Natural killer cell (primary cell): ENCODE results near the gene ZNF334. TPM values are rescaled to one million over a fixed set of nuclear protein-coding genes. Genes with fewer than 3 reads are reported as not detected.

ENCODE experiments used
- ATAC-seq, 3 donors: fragments of 150-1000 bp in 2 of 3; fragments of 200-7000 bp in 1 of 3; cut with Tn5 transposase; 1 replicate in 1 of 3; 2 replicates in 2 of 3; pipeline ENCODE4 v1.10.0; 2021; ENCODE audit warnings: mild to moderate bottlenecking in 2 of 3, moderate library complexity in 2 of 3
- DNase-seq, 2 donors: peaks; one replicate each; pipeline versions ENCODE4 v3.0.0 to v3.0.0-alpha.2; 2013 to 2021; ENCODE audit warnings: mixed read lengths in 1 of 2
- H3K27ac ChIP-seq: one replicate; pipeline ENCODE4 v1.5.1; 2013; ENCODE audit warnings: mild to moderate bottlenecking, low read length
- H3K27me3 ChIP-seq: one replicate; pipeline ENCODE4 v1.6.1; 2013; ENCODE audit warnings: low read length; ENCODE audit not compliant: control insufficient read depth, insufficient read depth
- H3K36me3 ChIP-seq: one replicate; pipeline ENCODE4 v1.6.1; 2013; ENCODE audit warnings: low read length; ENCODE audit not compliant: control insufficient read depth, insufficient read depth
- H3K4me1 ChIP-seq: one replicate; pipeline ENCODE4 v1.6.1; 2013; ENCODE audit warnings: low read length; ENCODE audit not compliant: control insufficient read depth, insufficient read depth
- H3K4me3 ChIP-seq: one replicate; pipeline ENCODE4 v1.5.1; 2013; ENCODE audit warnings: low read length
- H3K9me3 ChIP-seq: one replicate; pipeline ENCODE4 v1.6.1; 2013; ENCODE audit warnings: low read length; ENCODE audit not compliant: control insufficient read depth, insufficient read depth
- H3K27ac Mint-ChIP-seq, 2 donors: one replicate each; pipeline ENCODE4 v1.8.0; 2022; ENCODE audit warnings: mild to moderate bottlenecking in 2 of 2, mixed read lengths in 2 of 2, moderate library complexity in 1 of 2
- H3K27me3 Mint-ChIP-seq, 2 donors: one replicate each; pipeline ENCODE4 v1.8.0; 2022; ENCODE audit warnings: low read depth in 2 of 2, mixed read lengths in 2 of 2
- H3K36me3 Mint-ChIP-seq: one replicate; pipeline ENCODE4 v1.8.0; 2022; ENCODE audit warnings: mixed read lengths
- H3K4me1 Mint-ChIP-seq, 2 donors: one replicate each; pipeline ENCODE4 v1.8.0; 2022; ENCODE audit warnings: mixed read lengths in 2 of 2
- H3K4me3 Mint-ChIP-seq: one replicate; pipeline ENCODE4 v1.8.0; 2022; ENCODE audit warnings: mild to moderate bottlenecking, moderate library complexity, mixed read lengths
- H3K9me3 Mint-ChIP-seq, 2 donors: one replicate each; pipeline ENCODE4 v1.8.0; 2022; ENCODE audit warnings: mixed read lengths in 2 of 2
- WGBS: methylation state at CpG from one replicate; pipeline ENCODE4 v1.1.7; 2013; ENCODE audit warnings: missing lambda C conversion rate; ENCODE audit not compliant: insufficient coverage; 5-methylcytosine and 5-hydroxymethylcytosine counted together
- intact Hi-C: fragments of 100-400 bp; cut with micrococcal nuclease; formaldehyde crosslinking; loops from one replicate; pipeline ENCODE4 v1.14.2; 2022
- total RNA-seq, 4 donors: library from RNA; stranded (reverse); fragments of 120-200 nt in 1 of 4; gene quantifications; one replicate each; pipeline versions ENCODE4 v1.2.3 to v1.2.4, GENCODE V29; 2013 to 2022
- TF ChIP-seq, protein P1 (sequence below): fragments of 200-600 bp; IDR thresholded peaks from one replicate; pipeline ENCODE4 v1.8.0; 2022; ENCODE audit warnings: antibody characterized with exemption

ZNF334 gene
- total RNA-seq, 3 donors from 2014 or later (not counting 1 experiment from before 2014, with no cell fraction given) = 0.43 to 0.59 (median 0.43) TPM

DNA sequence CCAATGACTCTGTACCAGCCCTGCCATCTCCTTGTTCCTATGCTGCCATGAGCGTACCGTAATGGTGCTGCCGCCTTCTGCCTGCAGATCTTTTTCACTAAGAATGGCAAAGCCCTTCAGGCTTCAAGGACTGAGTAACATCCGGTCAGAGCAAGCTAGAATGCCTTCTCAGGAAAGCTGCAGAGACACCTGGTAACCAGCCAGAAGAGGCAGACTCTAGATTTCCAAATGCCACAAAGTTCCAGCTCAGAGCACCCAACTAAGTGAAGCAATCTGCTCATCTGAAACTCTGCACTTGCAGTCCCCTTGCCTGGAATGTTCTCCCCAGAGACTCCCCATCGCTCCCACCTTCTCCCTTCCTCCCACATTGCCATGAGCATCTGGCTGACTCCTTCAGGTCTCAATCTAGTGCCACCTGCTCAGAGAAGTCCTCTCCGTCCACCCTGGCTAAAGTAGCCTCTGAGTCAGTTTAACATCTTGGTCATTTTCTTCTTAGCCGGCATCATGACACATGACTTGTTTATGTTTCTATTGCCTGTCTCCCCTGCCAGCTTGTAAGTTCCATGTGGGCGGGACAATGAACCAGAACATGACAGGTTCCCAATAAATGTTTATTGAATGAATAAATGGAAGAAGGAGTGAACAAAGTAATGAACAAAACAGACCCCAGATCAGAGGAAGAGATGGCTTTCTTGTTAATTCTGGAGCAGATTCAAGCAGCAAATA lies 44.0 kb upstream of the ZNF334 start:
- intact Hi-C loops = no loop called here

DNA sequence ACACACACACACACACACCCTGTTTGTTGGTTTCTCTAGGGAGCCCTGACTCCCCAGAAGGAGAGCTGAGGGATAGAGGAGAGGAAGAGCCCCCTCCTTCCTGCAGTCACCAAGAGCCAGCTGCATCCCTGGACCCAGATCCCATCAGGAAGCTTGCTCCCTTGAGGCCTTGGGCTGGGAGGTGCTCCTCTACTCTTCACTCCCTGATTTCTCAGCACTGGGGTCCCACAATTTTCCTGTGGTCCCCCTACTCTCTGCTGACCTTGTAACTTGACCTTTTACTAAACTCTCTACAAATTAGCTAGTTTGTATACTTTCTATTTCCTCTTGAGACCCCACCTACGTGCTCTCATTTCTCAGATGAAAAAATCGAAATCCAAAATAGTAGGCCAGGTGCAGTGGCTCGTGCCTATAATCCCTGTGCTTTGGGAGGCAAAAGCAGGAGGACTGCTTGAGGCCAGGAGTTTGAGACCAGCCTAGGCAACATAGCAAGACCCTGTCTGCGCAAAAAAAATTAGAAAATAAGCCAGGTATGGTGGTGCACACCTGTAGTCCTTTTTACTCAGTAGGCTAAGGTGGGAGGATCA lies 42.1 kb upstream of the ZNF334 start:
- Mint-ChIP-seq H3K4me3 (no peak overlapping the region), H3K27ac (peak overlapping the region in 1 of 2 donors; percentile 48), H3K4me1 (peaks cover 21 to 29% of the 10 kb centered on the region in 2 donors), H3K36me3 (no peaks in the 10 kb centered on the region), H3K9me3 (no peaks in the 10 kb centered on the region), H3K27me3 (no peaks in the 10 kb centered on the region)
- Histone ChIP-seq H3K27ac (no peak overlapping the region), H3K4me3 (no peak overlapping the region), H3K4me1 (peaks cover 25% of the 10 kb centered on the region), H3K27me3 (no peaks in the 10 kb centered on the region), H3K9me3 (no peaks in the 10 kb centered on the region), H3K36me3 (no peaks in the 10 kb centered on the region)
- TF ChIP-seq, protein P1, sequence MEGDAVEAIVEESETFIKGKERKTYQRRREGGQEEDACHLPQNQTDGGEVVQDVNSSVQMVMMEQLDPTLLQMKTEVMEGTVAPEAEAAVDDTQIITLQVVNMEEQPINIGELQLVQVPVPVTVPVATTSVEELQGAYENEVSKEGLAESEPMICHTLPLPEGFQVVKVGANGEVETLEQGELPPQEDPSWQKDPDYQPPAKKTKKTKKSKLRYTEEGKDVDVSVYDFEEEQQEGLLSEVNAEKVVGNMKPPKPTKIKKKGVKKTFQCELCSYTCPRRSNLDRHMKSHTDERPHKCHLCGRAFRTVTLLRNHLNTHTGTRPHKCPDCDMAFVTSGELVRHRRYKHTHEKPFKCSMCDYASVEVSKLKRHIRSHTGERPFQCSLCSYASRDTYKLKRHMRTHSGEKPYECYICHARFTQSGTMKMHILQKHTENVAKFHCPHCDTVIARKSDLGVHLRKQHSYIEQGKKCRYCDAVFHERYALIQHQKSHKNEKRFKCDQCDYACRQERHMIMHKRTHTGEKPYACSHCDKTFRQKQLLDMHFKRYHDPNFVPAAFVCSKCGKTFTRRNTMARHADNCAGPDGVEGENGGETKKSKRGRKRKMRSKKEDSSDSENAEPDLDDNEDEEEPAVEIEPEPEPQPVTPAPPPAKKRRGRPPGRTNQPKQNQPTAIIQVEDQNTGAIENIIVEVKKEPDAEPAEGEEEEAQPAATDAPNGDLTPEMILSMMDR = no peak
- DNase-seq = no peak
- no peak for ATAC-seq
- intact Hi-C loops = no loop called here
- 78% methylated on average over 4 of the region's 4 CpGs for WGBS

More for the DNA sequence above, 44.0 kb upstream of the ZNF334 start:
- WGBS = 89% methylated on average over 8 of the region's 8 CpGs
- TF ChIP-seq, protein P1 = no peak
- H3K27me3 Mint-ChIP-seq = no peaks in the 10 kb centered on the region
- H3K9me3 Mint-ChIP-seq = no peaks in the 10 kb centered on the region
- no peak overlapping the region for H3K4me3 ChIP-seq
- no peaks in the 10 kb centered on the region for H3K36me3 Mint-ChIP-seq
- no peaks in the 10 kb centered on the region for H3K36me3 ChIP-seq
- peaks cover 12 to 25% of the 10 kb centered on the region in 2 donors for H3K4me1 Mint-ChIP-seq
- ATAC-seq (no peak), DNase-seq (no peak)
- H3K4me3 Mint-ChIP-seq = no peak overlapping the region
- H3K27ac Mint-ChIP-seq = no peak overlapping the region
- no peaks in the 10 kb centered on the region for H3K27me3 ChIP-seq
- no peaks in the 10 kb centered on the region for H3K9me3 ChIP-seq
- peaks cover 16% of the 10 kb centered on the region for H3K4me1 ChIP-seq
- no peak overlapping the region for H3K27ac ChIP-seq

DNA sequence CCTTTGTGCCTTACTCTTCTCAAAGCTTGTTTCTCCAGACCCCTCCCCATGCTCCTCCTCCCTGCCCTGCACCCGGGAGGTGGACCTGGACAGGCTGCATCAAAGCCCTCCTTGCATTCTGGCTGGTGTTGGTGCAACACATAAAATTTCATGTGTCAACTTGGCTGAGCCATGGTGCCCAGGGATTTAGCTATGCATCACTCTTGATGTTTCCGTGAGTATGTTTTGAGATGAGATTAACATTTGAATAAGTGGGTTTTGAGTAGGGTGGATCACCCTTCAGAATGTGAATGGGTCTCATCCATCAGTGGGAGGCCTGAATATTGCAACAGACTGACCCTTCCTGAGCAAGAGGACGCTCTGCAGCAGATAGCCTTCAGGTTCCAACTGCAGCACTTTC lies 41.5 kb upstream of the ZNF334 start:
- 90% methylated on average over 3 of the region's 3 CpGs for WGBS
- peaks cover 28% of the 10 kb centered on the region for H3K4me1 ChIP-seq

More for the DNA sequence above, 41.5 kb upstream of the ZNF334 start:
- H3K27ac ChIP-seq = no peak overlapping the region
- peaks cover 21 to 22% of the 10 kb centered on the region in 2 donors for H3K4me1 Mint-ChIP-seq
- H3K9me3 ChIP-seq = no peaks in the 10 kb centered on the region
- ATAC-seq = no peak
- no peak overlapping the region for H3K4me3 ChIP-seq
- intact Hi-C loops = no loop called here
- no peak for DNase-seq
- H3K27ac Mint-ChIP-seq = peak overlapping the region in 1 of 2 donors; percentile 29
- H3K27me3 Mint-ChIP-seq = no peaks in the 10 kb centered on the region
- no peaks in the 10 kb centered on the region for H3K36me3 ChIP-seq
- no peaks in the 10 kb centered on the region for H3K9me3 Mint-ChIP-seq
- H3K36me3 Mint-ChIP-seq = no peaks in the 10 kb centered on the region
- no peak overlapping the region for H3K4me3 Mint-ChIP-seq
- TF ChIP-seq, protein P1 = no peak
- no peaks in the 10 kb centered on the region for H3K27me3 ChIP-seq
